CD8-positive, alpha-beta memory T cell (primary cell): ENCODE results near the gene CELF4. TPM values are rescaled to one million over a fixed set of nuclear protein-coding genes. Genes with fewer than 3 reads are reported as not detected.
A peak's percentile ranks its signal among the peaks of the same experiment; 100 is the strongest.

ENCODE experiments used
- CTCF ChIA-PET: fragments of 350-600 bp; sonication (Branson Sonifier 250); formaldehyde crosslinking; loops from one replicate; lab custom pipeline; 2021; ENCODE audit warnings: antibody characterized with exemption; lab: Charles Lee
- POLR2A ChIA-PET: fragments of 350-600 bp; sonication (Branson Sonifier 250); formaldehyde crosslinking; loops from one replicate; lab custom pipeline; 2021; ENCODE audit warnings: antibody characterized with exemption; lab: Charles Lee
- DNase-seq, 5 donors: peaks; one replicate each; pipeline versions ENCODE4 v3.0.0 to v3.0.0-alpha.2; 2020 to 2022; ENCODE audit warnings: mixed read lengths in 1 of 5
- H3K27ac ChIP-seq: one replicate; pipeline ENCODE4 v1.7.0; 2013; ENCODE audit warnings: low read depth, mild to moderate bottlenecking, low read length, moderate library complexity
- H3K27me3 ChIP-seq: 2 replicates; pipeline ENCODE4 v1.7.0; 2013; ENCODE audit warnings: low read length, mild to moderate bottlenecking; ENCODE audit not compliant: insufficient read depth, poor library complexity, severe bottlenecking
- H3K36me3 ChIP-seq: 2 replicates; pipeline ENCODE4 v1.7.0; 2013; ENCODE audit warnings: mild to moderate bottlenecking, low read length, moderate library complexity; ENCODE audit not compliant: insufficient read depth
- H3K4me1 ChIP-seq: 2 replicates; pipeline ENCODE4 v1.7.0; 2013; ENCODE audit warnings: mild to moderate bottlenecking, low read length, moderate library complexity; ENCODE audit not compliant: insufficient read depth
- H3K4me3 ChIP-seq: 2 replicates; pipeline ENCODE4 v1.7.0; 2013; ENCODE audit warnings: mild to moderate bottlenecking, low read length
- H3K9me3 ChIP-seq: 2 replicates; pipeline ENCODE4 v1.7.0; 2013; ENCODE audit warnings: mild to moderate bottlenecking, low read length
- H3K27ac Mint-ChIP-seq, 8 donors: one replicate each; pipeline ENCODE4 v1.8.0; 2020 to 2021; ENCODE audit warnings: mixed read lengths in 8 of 8, mild to moderate bottlenecking in 6 of 8, inconsistent platforms in 3 of 8, moderate library complexity in 3 of 8
- H3K27me3 Mint-ChIP-seq, 2 donors: one replicate each; pipeline ENCODE4 v1.8.0; 2020 to 2021; ENCODE audit warnings: mixed read lengths in 2 of 2, mild to moderate bottlenecking in 1 of 2, moderate library complexity in 1 of 2
- H3K36me3 Mint-ChIP-seq, 3 donors: one replicate each; pipeline ENCODE4 v1.8.0; 2020 to 2021; ENCODE audit warnings: mixed read lengths in 3 of 3, inconsistent platforms in 1 of 3, mild to moderate bottlenecking in 1 of 3
- H3K4me1 Mint-ChIP-seq, 3 donors: one replicate each; pipeline ENCODE4 v1.8.0; 2020 to 2021; ENCODE audit warnings: mixed read lengths in 3 of 3, inconsistent platforms in 1 of 3, mild to moderate bottlenecking in 1 of 3
- H3K4me3 Mint-ChIP-seq, 7 donors: one replicate each; pipeline ENCODE4 v1.8.0; 2020 to 2021; ENCODE audit warnings: mixed read lengths in 7 of 7, mild to moderate bottlenecking in 6 of 7, moderate library complexity in 4 of 7, inconsistent platforms in 2 of 7
- H3K9me3 Mint-ChIP-seq, 5 donors: one replicate each; pipeline ENCODE4 v1.8.0; 2020 to 2022; ENCODE audit warnings: mixed read lengths in 5 of 5, mild to moderate bottlenecking in 3 of 5, moderate library complexity in 2 of 5, inconsistent platforms in 1 of 5
- polyA plus RNA-seq: library from polyadenylated mRNA; unstranded; fragments of 300-500 nt; fragmentation: Illumina TruSeq; gene quantifications from one replicate; pipeline ENCODE4 v1.2.3, GENCODE V29; 2021
- total RNA-seq, 2 experiments: library from RNA; stranded (reverse); gene quantifications; one replicate each; pipeline ENCODE4 v1.2.3, GENCODE V29; 2021

Gene CELF4
- total and polyA plus RNA-seq, 3 experiments from 2014 or later: not detected

DNA sequence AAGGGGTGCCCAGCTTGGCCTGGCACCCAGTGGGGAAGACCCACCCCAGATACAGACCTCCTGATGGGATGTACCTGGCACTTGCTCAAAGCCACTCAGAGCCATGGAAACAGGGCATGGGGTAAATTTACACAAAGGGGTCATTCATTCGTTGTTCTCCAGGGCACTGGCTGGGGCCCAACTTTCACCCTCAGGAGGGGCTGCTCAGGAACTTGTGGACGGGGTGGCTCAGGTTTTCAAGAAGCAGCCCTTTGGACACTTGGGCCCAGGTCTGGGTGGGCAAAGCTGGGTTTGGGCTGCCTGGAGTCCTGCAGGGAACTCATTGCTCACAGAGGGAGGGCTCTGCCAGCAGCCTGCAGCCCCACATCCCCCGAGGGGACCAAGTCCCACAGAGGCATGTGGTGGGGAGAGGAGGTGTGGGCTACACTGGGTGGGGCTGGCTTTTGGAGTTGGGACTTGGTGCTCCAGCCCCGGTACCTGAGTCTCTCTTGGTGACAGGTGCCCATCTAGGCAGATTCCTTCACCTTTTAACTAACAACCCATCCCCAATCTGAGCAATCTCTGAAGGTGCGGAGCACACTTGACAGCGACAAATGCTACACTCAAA lies 172.3 kb downstream of the CELF4 start:
- Mint-ChIP-seq H3K4me3 (peak overlapping the region in 3 of 7 donors; percentile 8 to 59 (median 15)), H3K9me3 (no peaks in the 10 kb centered on the region), H3K36me3 (no peaks in the 10 kb centered on the region), H3K27ac (no peak overlapping the region), H3K4me1 (peaks cover 0 to 16% (median 12%) of the 10 kb centered on the region in 3 donors), H3K27me3 (peaks cover 14 to 42% of the 10 kb centered on the region in 2 donors)
- Histone ChIP-seq H3K4me1 (no peaks in the 10 kb centered on the region), H3K27ac (no peak overlapping the region), H3K9me3 (no peaks in the 10 kb centered on the region), H3K27me3 (no peaks in the 10 kb centered on the region), H3K4me3 (no peak overlapping the region), H3K36me3 (no peaks in the 10 kb centered on the region)
- CTCF ChIA-PET: no interaction called here
- POLR2A ChIA-PET: no interaction called here
- DNase-seq: no peak

DNA sequence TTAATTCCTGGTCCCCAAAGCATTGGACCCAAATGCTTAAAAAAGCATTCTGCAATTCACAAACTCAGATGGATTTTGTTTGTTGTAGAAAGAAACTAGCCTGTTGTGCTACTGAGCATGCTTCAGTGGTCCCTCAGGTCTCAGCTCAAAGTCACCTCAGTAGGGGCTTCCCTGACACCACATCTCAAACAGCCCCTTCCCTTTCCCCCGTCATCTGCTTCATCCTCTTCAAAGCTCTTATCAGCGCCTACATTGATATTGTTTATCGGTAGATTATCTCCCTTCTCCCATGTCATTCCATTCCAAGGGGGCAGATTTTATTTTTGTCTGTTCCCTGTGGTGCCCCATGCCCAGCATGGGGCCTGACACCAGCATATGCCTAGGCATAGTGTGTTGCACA lies 172.9 kb downstream of the CELF4 start:
- Mint-ChIP-seq H3K4me1 (peaks cover 0 to 16% (median 12%) of the 10 kb centered on the region in 3 donors), H3K4me3 (peak overlapping the region in 1 of 7 donors; percentile 24), H3K27ac (no peak overlapping the region), H3K27me3 (peaks cover 14 to 42% of the 10 kb centered on the region in 2 donors), H3K36me3 (no peaks in the 10 kb centered on the region), H3K9me3 (no peaks in the 10 kb centered on the region)
- ChIA-PET CTCF (no interaction called here), POLR2A (no interaction called here)
- no peak for DNase-seq
- Histone ChIP-seq H3K36me3 (no peaks in the 10 kb centered on the region), H3K27me3 (no peaks in the 10 kb centered on the region), H3K4me1 (no peaks in the 10 kb centered on the region), H3K27ac (no peak overlapping the region), H3K9me3 (no peaks in the 10 kb centered on the region), H3K4me3 (no peak overlapping the region)

DNA sequence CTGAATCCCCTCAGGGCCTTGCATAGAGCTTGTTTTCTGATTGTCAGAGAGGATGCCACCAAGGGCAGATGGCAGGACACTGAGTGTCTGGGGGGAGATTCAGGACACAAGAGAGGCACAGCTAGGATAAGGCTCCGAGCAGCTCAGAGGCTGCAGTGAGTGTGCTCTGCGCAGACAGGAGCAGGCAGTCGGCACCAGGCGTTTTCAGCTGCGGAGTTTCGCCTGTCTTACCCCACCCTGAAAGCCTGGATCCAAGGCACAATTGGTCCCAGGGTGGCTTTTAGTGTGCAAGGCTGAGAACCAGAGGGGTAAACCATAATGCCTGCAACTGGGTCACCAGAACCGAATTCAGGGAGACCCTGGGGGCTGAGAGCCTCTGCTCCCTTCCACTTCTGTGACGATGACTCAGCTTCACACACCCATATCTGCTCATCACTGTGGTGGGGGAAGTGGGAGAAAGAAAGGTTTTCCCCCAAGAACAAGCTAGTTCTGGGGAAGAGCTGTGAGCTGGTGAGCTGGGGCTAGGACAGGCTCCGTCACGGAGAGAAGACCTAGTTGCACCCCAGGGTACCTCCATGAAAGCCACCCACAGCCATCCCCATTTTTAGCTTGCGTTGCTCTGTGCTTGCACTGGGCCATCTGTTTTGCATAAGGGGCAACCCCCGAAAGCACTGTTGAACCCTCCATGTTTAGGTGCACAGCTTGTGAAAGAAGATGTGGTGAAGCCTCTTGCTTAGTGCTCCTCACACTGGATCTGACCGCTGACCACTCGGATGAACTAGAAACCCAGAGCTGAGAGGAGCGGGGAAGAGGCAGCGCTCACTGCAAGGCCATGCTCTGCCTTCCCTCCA lies 173.7 kb downstream of the CELF4 start:
- Mint-ChIP-seq H3K27me3 (peaks cover 16 to 42% of the 10 kb centered on the region in 2 donors), H3K4me1 (peaks cover 0 to 16% (median 12%) of the 10 kb centered on the region in 3 donors), H3K4me3 (no peak overlapping the region), H3K27ac (no peak overlapping the region), H3K36me3 (no peaks in the 10 kb centered on the region), H3K9me3 (no peaks in the 10 kb centered on the region)
- H3K36me3 ChIP-seq: no peaks in the 10 kb centered on the region
- H3K27ac ChIP-seq: no peak overlapping the region
- no peaks in the 10 kb centered on the region for H3K9me3 ChIP-seq
- CTCF ChIA-PET: no interaction called here
- no peaks in the 10 kb centered on the region for H3K27me3 ChIP-seq
- no peak for DNase-seq
- no peaks in the 10 kb centered on the region for H3K4me1 ChIP-seq
- POLR2A ChIA-PET: no interaction called here
- no peak overlapping the region for H3K4me3 ChIP-seq

DNA sequence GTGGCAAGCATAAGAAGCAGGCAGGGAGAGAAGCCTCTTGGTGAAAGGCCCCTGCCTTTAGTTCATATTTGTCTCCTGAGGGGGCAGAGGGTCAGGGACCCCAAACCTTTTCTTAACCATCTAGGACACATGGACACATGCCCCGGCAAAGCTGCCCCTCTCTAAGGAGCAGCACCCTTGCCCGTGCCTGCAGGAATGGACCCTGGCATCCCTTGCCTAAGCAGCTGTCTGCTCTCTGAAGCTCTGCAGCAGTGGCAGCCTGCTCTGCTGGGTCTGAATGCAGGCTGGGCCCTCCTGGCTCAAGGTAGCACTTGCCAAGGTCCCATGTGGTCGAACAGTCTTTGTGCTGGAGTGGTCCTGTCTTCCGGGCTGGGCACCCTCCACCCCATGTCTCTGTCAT lies 174.4 kb downstream of the CELF4 start:
- H3K4me3 Mint-ChIP-seq: no peak overlapping the region

DNA sequence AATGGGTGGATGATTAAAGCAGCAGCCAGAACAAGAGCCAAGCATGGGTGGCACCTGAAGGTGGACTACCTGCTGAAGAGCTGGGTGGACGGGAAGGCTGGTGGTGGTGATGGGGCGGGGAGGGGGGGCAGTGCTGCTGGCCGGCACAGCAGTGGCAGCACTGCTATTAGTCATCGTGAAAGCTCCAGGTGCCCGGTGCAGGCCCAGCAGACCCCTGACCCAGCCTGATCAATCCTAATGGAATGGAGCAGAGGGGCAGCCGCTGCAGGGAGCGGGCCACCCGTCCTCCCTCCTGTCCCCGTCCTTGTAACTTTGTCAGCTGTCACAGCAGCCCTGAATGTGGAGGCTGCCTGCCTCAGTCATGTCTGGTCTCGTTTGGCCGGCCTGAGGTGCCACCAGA lies 174.9 kb downstream of the CELF4 start:
- H3K36me3 Mint-ChIP-seq: no peaks in the 10 kb centered on the region

More for the DNA sequence above, 174.4 kb downstream of the CELF4 start:
- ChIA-PET CTCF (no interaction called here), POLR2A (no interaction called here)
- Histone ChIP-seq H3K36me3 (no peaks in the 10 kb centered on the region), H3K9me3 (no peaks in the 10 kb centered on the region), H3K4me1 (no peaks in the 10 kb centered on the region), H3K27me3 (no peaks in the 10 kb centered on the region), H3K4me3 (no peak overlapping the region), H3K27ac (no peak overlapping the region)
- no peaks in the 10 kb centered on the region for H3K9me3 Mint-ChIP-seq
- no peak overlapping the region for H3K27ac Mint-ChIP-seq
- H3K36me3 Mint-ChIP-seq: no peaks in the 10 kb centered on the region
- peaks cover 16 to 42% of the 10 kb centered on the region in 2 donors for H3K27me3 Mint-ChIP-seq
- peaks cover 2 to 16% (median 13%) of the 10 kb centered on the region in 3 donors for H3K4me1 Mint-ChIP-seq
- DNase-seq: no peak

DNA sequence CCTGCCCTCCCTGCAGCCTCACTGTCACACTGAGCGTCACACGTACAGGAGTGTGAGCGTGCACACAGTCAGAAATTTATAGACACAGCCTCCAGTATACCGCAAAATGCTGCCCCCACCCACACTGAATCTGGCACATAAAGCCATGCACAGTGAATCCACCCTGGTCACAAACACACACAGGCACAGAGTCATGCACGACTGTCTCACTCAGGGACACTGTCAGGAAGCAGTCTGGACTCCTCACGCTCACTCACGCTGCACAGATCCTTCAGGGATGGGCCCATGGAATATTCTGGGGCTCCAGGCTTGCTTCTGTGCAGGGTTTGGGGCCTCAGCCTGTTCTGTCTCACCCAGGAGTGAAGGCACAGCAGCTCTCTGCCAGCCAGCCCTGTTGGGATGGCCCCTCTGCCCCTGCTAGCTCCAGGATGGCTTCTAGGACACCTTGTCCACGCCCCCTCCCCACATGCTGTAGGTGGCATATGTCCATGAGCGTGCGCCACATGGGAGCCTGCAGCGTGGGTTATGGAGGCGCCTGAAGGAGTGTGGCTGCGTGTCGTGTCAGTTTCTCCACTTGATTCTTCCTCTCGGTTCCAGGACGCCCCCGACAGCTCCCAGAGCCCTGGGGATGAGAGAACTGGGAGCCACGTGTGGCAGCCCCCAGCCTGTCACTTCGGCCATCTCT lies 175.8 kb downstream of the CELF4 start:
- Histone ChIP-seq H3K36me3 (no peaks in the 10 kb centered on the region), H3K4me3 (no peak overlapping the region), H3K27ac (no peak overlapping the region), H3K9me3 (no peaks in the 10 kb centered on the region), H3K27me3 (no peaks in the 10 kb centered on the region), H3K4me1 (no peaks in the 10 kb centered on the region)
- Mint-ChIP-seq H3K27me3 (peaks cover 9 to 31% of the 10 kb centered on the region in 2 donors), H3K4me1 (peaks cover 5 to 11% (median 6%) of the 10 kb centered on the region in 3 donors), H3K9me3 (no peaks in the 10 kb centered on the region), H3K4me3 (no peak overlapping the region), H3K27ac (no peak overlapping the region), H3K36me3 (no peaks in the 10 kb centered on the region)
- POLR2A ChIA-PET: no interaction called here
- DNase-seq: no peak
- CTCF ChIA-PET: no interaction called here

More for the DNA sequence above, 174.9 kb downstream of the CELF4 start:
- Histone ChIP-seq H3K4me3 (no peak overlapping the region), H3K9me3 (no peaks in the 10 kb centered on the region), H3K4me1 (no peaks in the 10 kb centered on the region), H3K27ac (no peak overlapping the region), H3K27me3 (no peaks in the 10 kb centered on the region), H3K36me3 (no peaks in the 10 kb centered on the region)
- no peak for DNase-seq
- no peak overlapping the region for H3K27ac Mint-ChIP-seq
- H3K4me3 Mint-ChIP-seq: no peak overlapping the region
- H3K27me3 Mint-ChIP-seq: peaks cover 13 to 37% of the 10 kb centered on the region in 2 donors
- H3K9me3 Mint-ChIP-seq: no peaks in the 10 kb centered on the region
- POLR2A ChIA-PET: no interaction called here
- CTCF ChIA-PET: no interaction called here
- H3K4me1 Mint-ChIP-seq: peaks cover 5 to 16% (median 12%) of the 10 kb centered on the region in 3 donors

DNA sequence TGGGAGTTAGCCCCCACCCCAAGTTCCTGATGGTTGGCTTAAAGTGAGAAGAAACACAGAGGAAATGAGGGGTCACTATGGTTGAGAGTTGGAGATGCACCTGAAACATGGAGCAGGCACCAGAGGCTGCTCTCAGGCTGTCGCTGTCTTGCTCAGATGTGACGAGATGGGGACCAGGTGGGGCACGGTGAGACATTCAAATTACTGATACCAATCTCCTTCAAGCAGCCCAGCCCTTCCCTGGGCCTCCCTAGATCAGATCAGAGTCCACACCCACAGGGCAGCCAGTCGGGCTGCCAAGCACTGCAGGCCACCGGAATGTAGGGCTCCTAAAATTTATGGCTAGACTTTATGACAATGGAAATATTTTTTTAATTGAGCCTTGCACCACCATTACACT lies 176.6 kb downstream of the CELF4 start:
- Histone ChIP-seq H3K9me3 (no peaks in the 10 kb centered on the region), H3K4me3 (no peak overlapping the region), H3K27ac (no peak overlapping the region), H3K4me1 (no peaks in the 10 kb centered on the region), H3K36me3 (no peaks in the 10 kb centered on the region), H3K27me3 (no peaks in the 10 kb centered on the region)
- Mint-ChIP-seq H3K9me3 (no peaks in the 10 kb centered on the region), H3K4me1 (peaks cover 5 to 11% (median 6%) of the 10 kb centered on the region in 3 donors), H3K36me3 (no peaks in the 10 kb centered on the region), H3K27me3 (peaks cover 12 to 32% of the 10 kb centered on the region in 2 donors), H3K27ac (no peak overlapping the region), H3K4me3 (no peak overlapping the region)
- CTCF ChIA-PET: interaction anchor here (1.3 kb wide), 1 partner anchor 14 kb away, joined by 3 read pairs; no protein-coding TSS in a partner anchor
- no peak for DNase-seq
- POLR2A ChIA-PET: no interaction called here

DNA sequence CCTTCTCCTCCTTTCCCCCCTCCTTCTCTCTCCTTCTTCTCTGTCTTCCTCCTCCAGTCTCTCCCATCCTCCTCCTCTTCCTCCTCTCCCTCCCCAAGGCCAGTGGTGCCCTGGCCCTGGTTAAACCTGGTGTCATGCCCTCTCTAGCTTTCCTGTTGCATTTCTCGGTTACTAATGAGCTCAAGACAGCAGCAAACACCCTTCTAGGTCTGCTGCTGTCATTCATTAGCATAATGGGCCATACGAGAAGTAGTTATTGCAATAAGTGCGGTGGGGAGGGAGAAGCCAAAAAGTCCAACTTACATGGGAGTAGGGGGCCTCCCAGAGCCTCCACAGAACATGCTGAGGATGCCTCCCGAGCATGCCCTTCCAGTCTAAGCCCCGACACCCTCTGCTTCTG lies 177.2 kb downstream of the CELF4 start:
- no peaks in the 10 kb centered on the region for H3K36me3 Mint-ChIP-seq
- Histone ChIP-seq H3K27ac (no peak overlapping the region), H3K4me1 (no peaks in the 10 kb centered on the region), H3K9me3 (no peaks in the 10 kb centered on the region), H3K27me3 (no peaks in the 10 kb centered on the region), H3K36me3 (no peaks in the 10 kb centered on the region), H3K4me3 (no peak overlapping the region)
- CTCF ChIA-PET: interaction anchor here (1.3 kb wide), 1 partner anchor 13 kb away, joined by 3 read pairs; no protein-coding TSS in a partner anchor
- H3K4me3 Mint-ChIP-seq: peak overlapping the region in 1 of 7 donors; percentile 68
- no peaks in the 10 kb centered on the region for H3K9me3 Mint-ChIP-seq
- no peak for DNase-seq
- H3K27me3 Mint-ChIP-seq: peaks cover 15 to 35% of the 10 kb centered on the region in 2 donors
- no peak overlapping the region for H3K27ac Mint-ChIP-seq
- POLR2A ChIA-PET: no interaction called here
- peaks cover 5 to 7% (median 6%) of the 10 kb centered on the region in 3 donors for H3K4me1 Mint-ChIP-seq
